ENCODE measurements around the gene TSHZ2.
"Not testable (repeated sequence)": the region's sequence is repeated elsewhere in the genome, so short reads cannot be mapped to it uniquely, and the experiment has no call there.

TSHZ2 gene

DNA sequence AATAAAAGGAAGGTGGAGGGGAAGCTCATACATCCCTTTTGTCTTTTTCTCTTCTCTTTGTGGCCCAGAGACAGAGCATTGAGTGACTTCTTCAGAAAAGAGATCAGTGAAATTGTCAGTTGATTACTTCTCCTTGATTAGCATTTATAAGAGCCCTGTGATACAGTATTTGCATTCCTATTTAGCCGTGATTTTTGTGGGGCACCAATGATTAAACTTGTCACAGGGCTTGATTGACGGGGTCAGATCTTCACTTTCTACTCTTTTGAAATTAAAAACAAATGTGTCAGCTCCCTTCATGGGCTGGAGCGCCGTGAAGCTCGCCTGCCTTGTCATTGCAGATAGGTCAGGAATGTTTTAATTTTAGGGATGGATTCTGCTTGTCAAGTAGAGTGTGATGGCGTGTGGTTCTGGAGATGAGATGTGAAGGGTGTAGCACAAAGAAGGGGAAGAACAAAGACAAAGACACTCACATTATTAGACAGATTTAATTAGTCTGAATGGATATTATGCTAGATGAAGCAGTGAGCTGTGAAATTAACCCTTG is 454.7 kb downstream of the TSHZ2 start:
- H3K4me3 ChIP-seq (replicated peaks in 1 of 2; ENCODE audit: low read depth in 2 of 2, low read length in 2 of 2): no peak overlapping the region
- no peak for DNase-seq (ENCODE audit: low read depth in 2 of 2)
- TF ChIP-seq, protein P1, sequence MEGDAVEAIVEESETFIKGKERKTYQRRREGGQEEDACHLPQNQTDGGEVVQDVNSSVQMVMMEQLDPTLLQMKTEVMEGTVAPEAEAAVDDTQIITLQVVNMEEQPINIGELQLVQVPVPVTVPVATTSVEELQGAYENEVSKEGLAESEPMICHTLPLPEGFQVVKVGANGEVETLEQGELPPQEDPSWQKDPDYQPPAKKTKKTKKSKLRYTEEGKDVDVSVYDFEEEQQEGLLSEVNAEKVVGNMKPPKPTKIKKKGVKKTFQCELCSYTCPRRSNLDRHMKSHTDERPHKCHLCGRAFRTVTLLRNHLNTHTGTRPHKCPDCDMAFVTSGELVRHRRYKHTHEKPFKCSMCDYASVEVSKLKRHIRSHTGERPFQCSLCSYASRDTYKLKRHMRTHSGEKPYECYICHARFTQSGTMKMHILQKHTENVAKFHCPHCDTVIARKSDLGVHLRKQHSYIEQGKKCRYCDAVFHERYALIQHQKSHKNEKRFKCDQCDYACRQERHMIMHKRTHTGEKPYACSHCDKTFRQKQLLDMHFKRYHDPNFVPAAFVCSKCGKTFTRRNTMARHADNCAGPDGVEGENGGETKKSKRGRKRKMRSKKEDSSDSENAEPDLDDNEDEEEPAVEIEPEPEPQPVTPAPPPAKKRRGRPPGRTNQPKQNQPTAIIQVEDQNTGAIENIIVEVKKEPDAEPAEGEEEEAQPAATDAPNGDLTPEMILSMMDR (IDR thresholded peaks at IDR 0.05; ENCODE audit: low read depth, low read length): no peak

DNA sequence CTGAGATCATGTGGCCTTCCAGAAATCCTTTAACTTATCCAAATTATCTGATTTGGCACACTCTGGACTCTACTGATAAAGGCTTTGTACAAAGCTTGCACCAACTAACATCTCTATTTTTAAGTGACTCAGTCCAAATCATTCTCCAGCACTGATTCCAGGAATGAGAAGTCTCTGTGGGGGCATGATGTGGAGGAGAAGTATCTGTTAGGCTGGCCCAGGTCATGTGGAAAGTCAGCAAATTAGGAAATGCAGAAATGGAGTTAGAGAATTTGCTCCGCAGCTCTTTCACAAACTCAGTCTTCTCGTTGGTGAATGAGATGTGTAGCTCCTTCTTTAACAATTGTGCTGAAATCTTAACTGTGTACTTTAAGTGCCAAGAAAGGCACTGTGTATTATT is 455.8 kb downstream of the TSHZ2 start:
- no peak overlapping the region for H3K4me3 ChIP-seq (replicated peaks in 1 of 2; ENCODE audit: low read depth in 2 of 2, low read length in 2 of 2)
- no peak for DNase-seq (ENCODE audit: low read depth in 2 of 2)
- TF ChIP-seq, protein P1 (IDR thresholded peaks at IDR 0.05; ENCODE audit: low read depth, low read length): no peak

DNA sequence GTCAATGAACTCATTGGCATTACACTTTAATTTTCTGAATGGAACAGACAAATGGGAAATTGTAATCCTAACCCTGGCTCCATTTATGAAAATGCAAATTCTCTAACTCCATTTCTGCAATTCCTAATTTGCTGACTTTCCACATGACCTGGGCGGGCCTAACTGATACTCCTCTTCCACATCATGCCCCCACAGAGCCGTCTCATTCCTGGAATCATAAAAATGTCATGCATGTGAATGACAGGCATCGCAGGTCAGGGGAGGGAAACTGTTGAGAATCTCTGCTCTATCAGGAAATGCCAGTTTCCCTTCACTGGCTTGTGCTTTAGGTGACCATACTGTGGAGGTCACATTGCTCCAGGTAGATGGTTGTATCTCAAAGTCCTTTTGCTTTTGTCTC is 456.4 kb downstream of the TSHZ2 start:
- TF ChIP-seq, protein P1 (IDR thresholded peaks at IDR 0.05; ENCODE audit: low read depth, low read length): no peak
- no peak for DNase-seq (ENCODE audit: low read depth in 2 of 2)
- no peak overlapping the region for H3K4me3 ChIP-seq (replicated peaks in 1 of 2; ENCODE audit: low read depth in 2 of 2, low read length in 2 of 2)

DNA sequence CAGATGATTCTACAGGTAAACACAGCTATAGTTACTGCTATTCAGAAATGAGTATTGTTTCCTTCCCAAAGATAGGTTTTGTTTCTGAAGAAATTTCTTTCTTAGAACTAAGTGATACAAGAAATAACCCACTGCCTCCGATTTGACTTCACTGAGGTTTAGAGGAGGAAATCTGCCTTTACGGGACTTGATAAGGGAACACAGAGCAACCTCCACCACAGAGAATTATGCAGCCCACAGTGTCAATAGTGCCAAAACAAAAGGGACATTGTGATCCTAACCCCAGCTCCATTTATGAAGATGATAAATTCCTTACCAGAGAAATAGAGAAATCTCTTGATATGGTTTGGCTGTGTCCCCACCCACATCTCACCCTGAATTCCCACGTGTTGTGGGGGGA is 456.8 kb downstream of the TSHZ2 start:
- TF ChIP-seq, protein P1 (IDR thresholded peaks at IDR 0.05; ENCODE audit: low read depth, low read length): no peak
- DNase-seq (ENCODE audit: low read depth in 2 of 2): no peak
- no peak overlapping the region for H3K4me3 ChIP-seq (replicated peaks in 1 of 2; ENCODE audit: low read depth in 2 of 2, low read length in 2 of 2)

DNA sequence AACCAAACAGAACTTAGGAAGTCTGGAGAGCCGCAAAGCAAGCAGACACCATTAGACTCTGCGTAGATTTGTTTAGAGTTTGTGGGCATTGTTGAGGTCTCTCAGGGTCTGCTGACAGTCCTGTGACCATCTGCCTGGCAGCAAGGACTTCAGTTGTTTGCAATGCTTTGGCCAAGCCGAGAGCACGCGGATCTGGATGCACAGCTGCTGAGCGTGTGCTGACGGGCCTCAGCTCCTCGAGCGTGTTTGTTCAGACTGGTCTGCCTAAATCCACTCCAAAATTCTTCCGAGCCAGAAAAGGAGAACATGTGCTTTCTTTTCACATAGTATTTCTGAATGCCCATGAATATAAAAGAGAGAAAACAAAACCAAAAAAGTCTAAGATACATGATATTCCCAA is 462.5 kb downstream of the TSHZ2 start:
- TF ChIP-seq, protein P1 (IDR thresholded peaks at IDR 0.05; ENCODE audit: low read depth, low read length): no peak

DNA sequence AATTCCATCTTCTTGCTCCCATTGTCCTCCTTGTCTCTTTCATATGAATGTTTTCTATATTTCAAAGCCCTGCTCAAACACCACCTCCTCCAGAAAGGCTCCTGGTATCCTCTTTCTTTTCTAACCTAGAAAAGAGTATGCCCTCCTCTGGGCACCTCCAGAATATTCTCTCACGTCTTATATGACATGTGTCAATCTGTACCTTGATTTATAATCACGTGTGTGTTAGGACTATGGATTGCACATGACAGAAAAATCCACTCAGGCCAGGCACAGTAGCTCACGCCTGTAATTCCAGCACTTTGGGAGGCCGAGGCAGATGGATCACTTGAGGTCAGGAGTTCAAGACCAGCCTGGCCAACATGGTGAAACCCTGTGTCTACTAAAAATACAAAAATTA is 464.8 kb downstream of the TSHZ2 start:
- DNase-seq (ENCODE audit: low read depth in 2 of 2); H3K4me3 ChIP-seq (replicated peaks in 1 of 2; ENCODE audit: low read depth in 2 of 2, low read length in 2 of 2): not testable (repeated sequence)

More for the DNA sequence above, 462.5 kb downstream of the TSHZ2 start:
- DNase-seq (ENCODE audit: low read depth in 2 of 2): no peak
- no peak overlapping the region for H3K4me3 ChIP-seq (replicated peaks in 1 of 2; ENCODE audit: low read depth in 2 of 2, low read length in 2 of 2)

DNA sequence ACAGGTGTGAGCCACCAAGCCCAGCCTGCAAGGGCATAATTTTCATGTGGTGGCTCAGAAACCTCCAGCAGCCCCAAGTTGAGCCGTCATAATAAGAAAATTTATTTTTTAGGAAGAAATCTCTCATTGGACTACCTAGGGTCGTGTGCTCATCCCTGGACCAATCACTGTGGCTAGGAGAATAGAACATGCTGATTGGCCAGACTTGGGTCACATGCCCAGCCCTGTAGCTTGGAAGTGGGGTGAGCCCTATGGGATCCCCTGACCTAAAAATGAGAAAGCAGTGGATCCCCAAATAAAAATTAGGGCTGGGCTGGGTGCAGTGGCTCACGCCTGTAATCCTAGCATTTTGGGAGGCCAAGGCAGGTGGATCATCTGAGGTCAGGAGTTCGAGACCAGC is 466.2 kb downstream of the TSHZ2 start:
- no peak for DNase-seq (ENCODE audit: low read depth in 2 of 2)
- no peak overlapping the region for H3K4me3 ChIP-seq (replicated peaks in 1 of 2; ENCODE audit: low read depth in 2 of 2, low read length in 2 of 2)
- TF ChIP-seq, protein P1 (IDR thresholded peaks at IDR 0.05; ENCODE audit: low read depth, low read length): no peak

All from cardiac fibroblast (primary cell).